VCaP (cell line): ENCODE measurements around the gene ANKS3.

Source experiments
- H3K27ac ChIP-seq: fragments of 450-650 bp; 2 replicates; pipeline ENCODE4 v1.5.1; 2017
- CTCF ChIP-seq: fragments of 450-650 bp; conservative IDR thresholded peaks from 2 replicates; pipeline ENCODE4 v1.5.1; 2017; ENCODE audit warnings: mild to moderate bottlenecking, moderate library complexity

Gene ANKS3

GRCh38 chr16:4688674-4689045 lies 45.4 kb downstream of the ANKS3 start:
- H3K27ac ChIP-seq, result no peak overlapping the region
- TF ChIP-seq CTCF, result no peak

GRCh38 chr16:4687946-4688673 lies 46.0 kb downstream of the ANKS3 start:
- TF ChIP-seq CTCF, result no peak
- H3K27ac ChIP-seq, result no peak overlapping the region

GRCh38 chr16:4687416-4687815 lies 46.7 kb downstream of the ANKS3 start:
- H3K27ac ChIP-seq, result no peak overlapping the region
- no peak for TF ChIP-seq CTCF

- no peak overlapping the region for H3K27ac ChIP-seq
- no peak for TF ChIP-seq CTCF
These were observed 47.4 kb downstream of the ANKS3 start for GRCh38 chr16:4686497-4687210.

GRCh38 chr16:4685776-4686496 lies 48.1 kb downstream of the ANKS3 start:
- H3K27ac ChIP-seq, result no peak overlapping the region
- TF ChIP-seq CTCF, result no peak

- TF ChIP-seq CTCF, result no peak
- no peak overlapping the region for H3K27ac ChIP-seq
These were observed 48.8 kb downstream of the ANKS3 start for GRCh38 chr16:4685292-4685691.

- H3K27ac ChIP-seq, result no peak overlapping the region
- TF ChIP-seq CTCF, result no peak
These were observed 49.3 kb downstream of the ANKS3 start for GRCh38 chr16:4684763-4685162.
